Measurements from ENCODE around the gene SDHD. TPM values are rescaled to one million over a fixed set of nuclear protein-coding genes. Genes with fewer than 3 reads are reported as not detected.

Gene SDHD
- total RNA-seq, 2 donors from 2014 or later: 113 to 166 TPM

DNA sequence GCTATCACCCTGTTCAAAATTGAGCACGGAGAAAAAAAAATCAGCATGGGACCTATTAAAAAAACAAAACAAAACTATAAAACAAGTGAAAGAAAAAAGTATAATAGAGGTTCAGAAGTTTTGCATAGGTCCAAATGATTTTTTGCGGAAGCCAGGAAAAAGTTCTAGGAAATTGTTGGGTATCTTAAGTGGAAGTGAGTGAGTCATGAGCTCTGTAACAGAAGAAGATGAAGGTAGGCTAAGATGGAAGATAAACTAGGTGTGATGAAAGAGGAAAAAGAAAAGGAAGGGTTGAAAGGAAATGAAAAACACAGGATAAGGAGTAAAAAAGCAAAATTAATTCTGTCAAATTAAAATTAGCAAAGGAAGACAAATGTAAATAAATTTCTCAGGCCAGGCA lies 27.8 kb downstream of the SDHD start:
- no peak for TF ChIP-seq CTCF (IDR thresholded peaks at IDR 0.05)
- DNase-seq (ENCODE audit: low spot score): no peak
- Histone ChIP-seq H3K4me3 (no peak overlapping the region), H3K36me3 (peaks cover 5% of the 10 kb centered on the region), H3K4me1 (no peaks in the 10 kb centered on the region), H3K27ac (no peak overlapping the region), H3K27me3 (no peaks in the 10 kb centered on the region), H3K9me3 (no peaks in the 10 kb centered on the region)

DNA sequence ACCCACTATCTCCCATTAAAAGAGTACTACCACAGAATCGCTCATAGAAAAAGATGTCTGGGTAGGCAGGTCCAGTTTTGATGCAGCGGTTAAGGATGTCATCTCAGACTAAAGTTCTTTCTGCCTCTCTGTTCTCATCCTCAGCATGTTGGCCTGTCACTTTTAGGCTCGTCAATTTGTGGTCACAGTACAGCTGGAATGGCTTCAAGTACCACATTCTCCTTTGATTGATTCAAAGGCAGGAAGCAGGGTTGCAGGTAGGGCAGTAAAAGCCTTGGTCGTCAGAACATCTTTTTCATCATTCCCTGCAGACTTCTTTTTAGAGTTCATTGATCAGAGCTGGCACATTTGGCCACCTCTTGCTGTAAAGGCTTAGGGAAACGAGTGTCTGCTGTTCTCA lies 28.7 kb downstream of the SDHD start:
- TF ChIP-seq CTCF (IDR thresholded peaks at IDR 0.05): no peak
- no peaks in the 10 kb centered on the region for H3K27me3 ChIP-seq
- DNase-seq (ENCODE audit: low spot score): no peak
- no peak overlapping the region for H3K4me3 ChIP-seq
- H3K27ac ChIP-seq: no peak overlapping the region
- no peaks in the 10 kb centered on the region for H3K9me3 ChIP-seq
- no peaks in the 10 kb centered on the region for H3K4me1 ChIP-seq
- peaks cover 8% of the 10 kb centered on the region for H3K36me3 ChIP-seq

DNA sequence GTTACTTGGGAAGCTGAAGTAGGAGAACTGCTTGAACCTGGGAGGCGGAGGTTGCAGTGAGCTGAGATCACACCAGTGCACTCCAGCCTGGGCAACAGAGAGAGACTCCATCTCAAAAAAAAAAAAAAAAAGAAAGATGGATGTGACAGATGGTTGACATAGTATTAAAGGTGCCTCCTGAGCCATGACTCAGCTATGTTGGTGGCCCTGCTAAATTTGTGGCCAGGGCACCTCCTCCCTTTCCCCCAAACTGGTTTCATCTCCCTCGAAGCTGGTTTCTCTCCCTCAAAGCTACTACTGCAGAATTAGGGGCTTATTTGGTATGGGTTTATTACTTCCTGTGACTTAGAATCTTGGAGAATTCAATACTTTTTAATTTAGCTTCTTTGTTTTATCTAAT lies 31.5 kb downstream of the SDHD start:
- Histone ChIP-seq H3K36me3 (peaks cover 8% of the 10 kb centered on the region), H3K4me3 (no peak overlapping the region), H3K27ac (no peak overlapping the region), H3K9me3 (no peaks in the 10 kb centered on the region), H3K27me3 (no peaks in the 10 kb centered on the region), H3K4me1 (no peaks in the 10 kb centered on the region)
- no peak for TF ChIP-seq CTCF (IDR thresholded peaks at IDR 0.05)
- DNase-seq (ENCODE audit: low spot score): no peak

DNA sequence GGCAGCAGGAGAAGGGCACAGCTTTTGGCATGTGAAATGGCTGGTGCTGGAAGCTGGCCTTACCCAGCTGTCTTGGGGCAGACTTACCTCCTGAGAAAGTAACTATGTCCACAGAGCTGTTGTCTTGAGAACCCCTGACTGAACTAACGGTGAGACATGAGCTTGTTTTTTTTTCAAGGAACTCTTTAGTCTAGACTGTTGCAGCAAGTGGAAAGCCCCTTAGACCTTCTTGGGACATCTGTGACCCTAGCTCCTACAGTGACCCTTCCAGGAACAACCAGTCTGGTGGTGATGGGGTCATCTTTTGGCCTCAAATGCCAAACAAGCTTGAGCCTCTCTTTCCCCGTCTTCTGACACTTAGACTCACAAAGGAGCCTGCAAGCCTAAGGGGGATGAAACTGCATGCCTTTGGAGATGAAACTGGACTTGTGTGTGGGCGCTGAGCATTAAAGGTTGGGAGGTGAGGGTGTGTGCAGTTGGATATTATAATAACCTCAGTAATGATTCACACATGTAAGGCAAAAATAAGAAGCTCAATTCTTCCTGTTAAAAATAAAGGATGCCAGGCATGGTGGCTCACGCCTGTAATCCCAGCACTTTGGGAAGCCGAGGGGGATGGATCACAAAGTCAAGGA lies 35.4 kb downstream of the SDHD start:
- no peak for TF ChIP-seq CTCF (IDR thresholded peaks at IDR 0.05)
- Histone ChIP-seq H3K4me1 (no peaks in the 10 kb centered on the region), H3K27ac (no peak overlapping the region), H3K4me3 (no peak overlapping the region), H3K27me3 (no peaks in the 10 kb centered on the region), H3K9me3 (no peaks in the 10 kb centered on the region), H3K36me3 (peaks cover 8% of the 10 kb centered on the region)
- no peak for DNase-seq (ENCODE audit: low spot score)

GRCh38 chr11:112123129-112123528 lies 36.5 kb downstream of the SDHD start:
- H3K4me3 ChIP-seq: no peak overlapping the region
- no peaks in the 10 kb centered on the region for H3K9me3 ChIP-seq
- DNase-seq (ENCODE audit: low spot score): no peak
- H3K27me3 ChIP-seq: no peaks in the 10 kb centered on the region
- H3K36me3 ChIP-seq: peaks cover 8% of the 10 kb centered on the region
- H3K4me1 ChIP-seq: no peaks in the 10 kb centered on the region
- no peak overlapping the region for H3K27ac ChIP-seq
- TF ChIP-seq CTCF (IDR thresholded peaks at IDR 0.05): no peak

- no peak for DNase-seq (ENCODE audit: low spot score)
- Histone ChIP-seq H3K27ac (no peak overlapping the region), H3K4me3 (no peak overlapping the region), H3K4me1 (no peaks in the 10 kb centered on the region), H3K36me3 (no peaks in the 10 kb centered on the region), H3K27me3 (no peaks in the 10 kb centered on the region), H3K9me3 (no peaks in the 10 kb centered on the region)
- no peak for TF ChIP-seq CTCF (IDR thresholded peaks at IDR 0.05)
Observed at GRCh38 chr11:112127056-112127455, 40.4 kb downstream of the SDHD start.
